ENCODE data around the gene IL17RE. TPM values are rescaled to one million over a fixed set of nuclear protein-coding genes. Genes with fewer than 3 reads are reported as not detected.
A peak's percentile ranks its signal among the peaks of the same experiment; 100 is the strongest.

IL17RE gene
- total and polyA plus RNA-seq, 9 of the 15 experiments (the other 6 are each of a cell fraction or from before 2014, with no cell fraction given): 0.32 to 1.9 (median 0.51) TPM; not detected in 4

DNA sequence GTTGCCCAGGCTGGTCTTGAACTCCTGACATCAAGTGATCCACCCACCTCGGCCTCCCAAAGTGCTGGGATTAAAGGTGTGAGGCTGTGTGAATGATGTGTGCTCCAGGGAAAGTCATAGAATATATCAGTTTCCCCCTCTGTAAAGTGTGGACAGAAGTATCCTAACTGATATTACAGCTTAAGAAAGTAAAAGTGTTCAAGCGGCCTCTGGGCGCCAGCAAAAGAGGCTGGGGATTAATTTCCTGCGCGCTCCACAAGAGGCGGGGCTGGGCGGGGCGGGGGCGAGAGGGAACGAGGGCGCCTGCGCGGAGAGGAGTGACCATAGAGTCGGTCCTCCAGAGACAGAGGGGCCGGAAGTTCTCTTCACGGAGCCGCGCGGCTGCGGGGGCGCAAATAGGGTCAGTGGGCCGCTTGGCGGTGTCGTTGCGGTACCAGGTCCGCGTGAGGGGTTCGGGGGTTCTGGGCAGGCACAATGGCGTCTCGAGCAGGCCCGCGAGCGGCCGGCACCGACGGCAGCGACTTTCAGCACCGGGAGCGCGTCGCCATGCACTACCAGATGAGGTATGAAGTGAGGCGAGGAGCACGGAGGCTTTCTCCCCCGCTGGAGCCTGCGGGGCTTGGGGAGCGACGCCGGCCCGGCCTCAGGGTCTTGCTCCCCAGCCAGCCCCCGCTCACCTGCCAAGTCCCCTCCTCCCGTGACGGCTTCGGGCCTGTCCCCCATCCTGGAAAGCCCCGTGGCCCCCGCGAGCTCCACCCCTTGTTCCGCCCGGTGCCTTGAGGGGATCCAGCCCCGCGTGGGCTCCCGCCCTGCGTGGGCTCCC is 12.2 kb upstream of the IL17RE start, which contains the start of gene JAGN1 (continued):
- peak; percentile 86 for TF ChIP-seq HMGN3 (IDR thresholded peaks at IDR 0.05; ENCODE audit: borderline replicate concordance, extremely low read depth, insufficient read length, low read depth, low read length)
- peak; percentile 59 to 80; a peak in 2 of 4 replicates for TF ChIP-seq SIN3A (IDR thresholded peaks at IDR 0.05; ENCODE audit: borderline replicate concordance in 2 of 2, control insufficient read depth in 1 of 2, low read depth in 2 of 2, low read length in 2 of 2)
- no peak for TF ChIP-seq HDAC3 (IDR thresholded peaks at IDR 0.05; ENCODE audit: borderline replicate concordance, partially characterized antibody)
- TF ChIP-seq, protein P1, sequence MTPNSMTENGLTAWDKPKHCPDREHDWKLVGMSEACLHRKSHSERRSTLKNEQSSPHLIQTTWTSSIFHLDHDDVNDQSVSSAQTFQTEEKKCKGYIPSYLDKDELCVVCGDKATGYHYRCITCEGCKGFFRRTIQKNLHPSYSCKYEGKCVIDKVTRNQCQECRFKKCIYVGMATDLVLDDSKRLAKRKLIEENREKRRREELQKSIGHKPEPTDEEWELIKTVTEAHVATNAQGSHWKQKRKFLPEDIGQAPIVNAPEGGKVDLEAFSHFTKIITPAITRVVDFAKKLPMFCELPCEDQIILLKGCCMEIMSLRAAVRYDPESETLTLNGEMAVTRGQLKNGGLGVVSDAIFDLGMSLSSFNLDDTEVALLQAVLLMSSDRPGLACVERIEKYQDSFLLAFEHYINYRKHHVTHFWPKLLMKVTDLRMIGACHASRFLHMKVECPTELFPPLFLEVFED (CRISPR knock-in tag; conservative IDR thresholded peaks at IDR 0.05): 0 out of 2 replicates have a peak, but pooled peaks have one; percentile 25
- TF ChIP-seq CCNT2 (IDR thresholded peaks at IDR 0.05; ENCODE audit: borderline replicate concordance, extremely low read depth, insufficient read length, low read depth, low read length): peak; percentile 87
- peak; percentile 74 for TF ChIP-seq CREM (IDR thresholded peaks at IDR 0.05; ENCODE audit: low read depth)
- TF ChIP-seq, protein P2, sequence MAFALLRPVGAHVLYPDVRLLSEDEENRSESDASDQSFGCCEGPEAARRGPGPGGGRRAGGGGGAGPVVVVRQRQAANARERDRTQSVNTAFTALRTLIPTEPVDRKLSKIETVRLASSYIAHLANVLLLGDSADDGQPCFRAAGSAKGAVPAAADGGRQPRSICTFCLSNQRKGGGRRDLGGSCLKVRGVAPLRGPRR (CRISPR knock-in tag; IDR thresholded peaks at IDR 0.05): no peak; the same call in 1 of the 2 replicates
- TF ChIP-seq, protein P3, sequence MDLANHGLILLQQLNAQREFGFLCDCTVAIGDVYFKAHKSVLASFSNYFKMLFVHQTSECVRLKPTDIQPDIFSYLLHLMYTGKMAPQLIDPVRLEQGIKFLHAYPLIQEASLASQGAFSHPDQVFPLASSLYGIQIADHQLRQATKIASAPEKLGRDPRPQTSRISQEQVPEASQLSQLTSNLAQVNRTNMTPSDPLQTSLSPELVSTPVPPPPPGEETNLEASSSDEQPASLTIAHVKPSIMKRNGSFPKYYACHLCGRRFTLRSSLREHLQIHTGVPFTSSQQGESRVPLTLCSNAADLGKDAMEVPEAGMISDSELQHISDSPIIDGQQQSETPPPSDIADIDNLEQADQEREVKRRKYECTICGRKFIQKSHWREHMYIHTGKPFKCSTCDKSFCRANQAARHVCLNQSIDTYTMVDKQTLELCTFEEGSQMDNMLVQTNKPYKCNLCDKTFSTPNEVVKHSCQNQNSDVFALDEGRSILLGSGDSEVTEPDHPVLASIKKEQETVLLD (IDR thresholded peaks at IDR 0.05): 0 out of 2 replicates have a peak, but pooled peaks have one; percentile 75
- no peak for TF ChIP-seq MEIS2 (IDR thresholded peaks at IDR 0.05; ENCODE audit: partially characterized antibody)
- TF ChIP-seq SETDB1 (IDR thresholded peaks at IDR 0.05; ENCODE audit: low read length): no peak
- TF ChIP-seq, protein P4, sequence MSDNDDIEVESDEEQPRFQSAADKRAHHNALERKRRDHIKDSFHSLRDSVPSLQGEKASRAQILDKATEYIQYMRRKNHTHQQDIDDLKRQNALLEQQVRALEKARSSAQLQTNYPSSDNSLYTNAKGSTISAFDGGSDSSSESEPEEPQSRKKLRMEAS (CRISPR knock-in tag; IDR thresholded peaks at IDR 0.05): peak; percentile 73
- peak; percentile 86 for TF ChIP-seq SIN3B (IDR thresholded peaks at IDR 0.05; ENCODE audit: low read depth)
- TF ChIP-seq ELF1 (tag; IDR thresholded peaks at IDR 0.05): peak; percentile 94
- peak; percentile 35; the same call in 1 of the 2 replicates for TF ChIP-seq ARID1B (IDR thresholded peaks at IDR 0.05)
- TF ChIP-seq KDM4B (IDR thresholded peaks at IDR 0.05; ENCODE audit: borderline replicate concordance in 2 of 2, low read depth in 1 of 2): peak in 1 of 2 experiments; percentile 82; a peak in 1 of 4 replicates
- TF ChIP-seq ZFX (CRISPR knock-in tag; IDR thresholded peaks at IDR 0.05): peak; percentile 93

All from K562 (cell line).